GM18505 (cell line): ENCODE data around the gene PSORS1C1.
"Not testable (repeated sequence)": the region's sequence is repeated elsewhere in the genome, so short reads cannot be mapped to it uniquely, and the experiment has no call there.

Source experiments
- ATAC-seq: cut with Tn5 transposase; IDR thresholded peaks from one replicate; pipeline ENCODE4 v1.9.1; 2021; ENCODE audit not compliant: unreplicated experiment
- POLR2A ChIP-seq: IDR thresholded peaks from 4 replicates; pipeline ENCODE4 v1.6.1; 2011; ENCODE audit warnings: borderline replicate concordance; ENCODE audit not compliant: insufficient read depth, insufficient read length; ENCODE audit errors: extremely low read depth

Gene PSORS1C1

DNA sequence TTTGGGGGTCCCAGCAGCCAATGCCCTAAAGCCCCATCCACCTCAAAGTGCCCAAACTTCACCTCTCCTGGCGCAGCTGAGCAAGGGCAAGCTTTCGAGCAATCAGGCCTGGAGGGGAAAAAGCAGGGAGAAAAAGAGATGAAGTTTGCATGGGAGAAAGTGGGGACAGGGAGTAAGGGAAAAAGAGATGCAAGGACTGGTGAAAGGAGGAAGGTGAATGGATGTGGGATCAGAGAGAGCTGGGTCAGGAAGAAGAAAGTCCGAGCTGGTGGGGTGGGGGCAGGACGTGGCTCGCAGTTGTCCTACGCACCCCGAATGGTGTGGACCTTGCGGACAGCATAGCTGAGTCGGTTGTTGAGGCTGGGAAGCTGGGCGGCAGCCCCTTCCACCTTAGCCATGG lies 30.8 kb downstream of the PSORS1C1 start:
- no peak for TF ChIP-seq POLR2A
- no peak for ATAC-seq

DNA sequence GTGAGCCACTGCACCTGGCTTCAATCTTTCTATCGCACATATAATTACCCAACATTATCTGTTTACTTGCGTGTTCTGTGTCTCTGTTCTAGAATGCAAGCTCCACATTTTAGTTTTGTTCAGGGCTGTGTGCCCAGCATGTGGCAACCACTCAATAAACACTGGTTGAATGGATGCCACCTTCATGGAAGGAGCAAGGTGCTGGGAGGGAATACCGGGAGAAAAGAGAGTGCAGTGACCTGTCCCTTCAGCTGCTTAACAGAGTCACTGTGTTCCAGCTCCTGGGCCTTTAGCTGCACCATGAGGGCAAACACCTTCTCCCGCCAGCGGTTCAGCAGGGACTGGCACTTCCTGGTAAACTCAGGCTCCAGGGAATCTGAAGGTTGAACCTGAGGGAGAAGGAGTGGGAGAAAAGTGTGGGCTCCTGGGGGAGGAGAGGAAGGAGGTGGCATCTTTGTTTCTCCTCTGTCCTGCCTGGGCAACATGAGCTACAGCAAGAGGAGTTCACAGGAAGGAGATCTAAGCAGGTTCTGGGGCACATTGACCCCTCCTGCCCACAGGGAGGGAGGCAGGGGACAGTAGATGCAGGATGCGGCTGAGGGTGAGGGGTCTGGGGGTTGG lies 35.3 kb downstream of the PSORS1C1 start:
- TF ChIP-seq POLR2A = no peak
- no peak for ATAC-seq

DNA sequence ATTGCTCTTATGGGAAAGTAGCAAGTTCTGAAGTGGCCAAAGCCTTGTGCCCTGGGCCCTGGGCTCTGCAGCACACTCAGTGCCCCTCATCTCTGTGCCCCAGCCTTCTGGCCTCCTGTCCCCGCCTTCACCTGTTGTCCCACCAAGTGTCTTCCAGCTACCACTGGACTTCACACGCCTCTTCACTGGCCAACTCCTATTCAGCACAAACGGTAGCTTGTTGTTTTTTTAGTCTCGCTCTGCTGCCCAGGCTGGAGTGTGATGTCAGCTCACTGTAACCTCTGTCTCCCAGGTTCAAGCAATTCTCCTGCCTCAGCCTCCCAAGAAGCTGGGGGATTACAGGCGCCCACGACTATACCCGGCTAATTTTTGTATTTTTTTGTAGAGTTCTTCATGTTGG lies 38.2 kb downstream of the PSORS1C1 start:
- no peak for TF ChIP-seq POLR2A
- no peak for ATAC-seq

DNA sequence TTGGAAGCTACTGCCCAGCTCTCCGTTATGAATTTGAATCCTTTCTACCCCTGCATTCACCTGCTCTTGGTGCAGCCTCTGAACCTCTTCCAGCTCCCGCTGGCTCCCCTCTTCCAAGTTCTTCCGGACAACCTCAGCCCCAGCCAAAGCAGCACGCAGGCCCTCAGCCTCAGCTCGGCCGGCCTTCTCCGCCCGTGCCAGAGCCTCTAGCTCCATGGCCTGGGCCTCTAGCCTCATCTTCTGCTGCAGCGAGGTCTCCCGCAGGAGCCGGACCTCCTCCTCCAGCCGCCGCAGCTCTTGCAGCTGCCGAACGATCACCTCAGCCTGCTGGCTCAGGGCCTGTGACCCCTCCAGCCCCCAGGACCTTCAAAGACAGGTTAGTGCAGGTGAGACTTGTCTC lies 39.8 kb downstream of the PSORS1C1 start:
- no peak for ATAC-seq
- no peak for TF ChIP-seq POLR2A

DNA sequence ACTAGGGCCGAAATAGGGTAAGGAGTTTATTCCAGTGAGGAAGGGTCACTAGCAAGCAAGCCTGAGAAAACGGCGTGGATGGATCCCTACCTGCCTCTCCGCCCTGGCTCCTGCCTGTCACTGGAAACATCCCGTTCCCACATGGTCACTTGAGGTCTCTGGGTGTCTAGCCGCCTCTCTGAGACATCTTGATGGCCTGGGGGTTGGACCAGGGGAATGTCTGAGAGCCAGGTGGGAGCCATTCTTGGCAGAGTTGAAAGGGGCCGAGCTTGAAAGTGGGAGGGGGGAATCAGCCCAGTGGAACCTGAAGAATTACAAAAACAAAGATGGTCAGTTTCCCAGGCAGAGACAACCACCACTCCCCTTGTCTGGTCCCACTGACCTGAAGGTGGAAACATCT lies 42.0 kb downstream of the PSORS1C1 start:
- no peak for TF ChIP-seq POLR2A
- no peak for ATAC-seq

DNA sequence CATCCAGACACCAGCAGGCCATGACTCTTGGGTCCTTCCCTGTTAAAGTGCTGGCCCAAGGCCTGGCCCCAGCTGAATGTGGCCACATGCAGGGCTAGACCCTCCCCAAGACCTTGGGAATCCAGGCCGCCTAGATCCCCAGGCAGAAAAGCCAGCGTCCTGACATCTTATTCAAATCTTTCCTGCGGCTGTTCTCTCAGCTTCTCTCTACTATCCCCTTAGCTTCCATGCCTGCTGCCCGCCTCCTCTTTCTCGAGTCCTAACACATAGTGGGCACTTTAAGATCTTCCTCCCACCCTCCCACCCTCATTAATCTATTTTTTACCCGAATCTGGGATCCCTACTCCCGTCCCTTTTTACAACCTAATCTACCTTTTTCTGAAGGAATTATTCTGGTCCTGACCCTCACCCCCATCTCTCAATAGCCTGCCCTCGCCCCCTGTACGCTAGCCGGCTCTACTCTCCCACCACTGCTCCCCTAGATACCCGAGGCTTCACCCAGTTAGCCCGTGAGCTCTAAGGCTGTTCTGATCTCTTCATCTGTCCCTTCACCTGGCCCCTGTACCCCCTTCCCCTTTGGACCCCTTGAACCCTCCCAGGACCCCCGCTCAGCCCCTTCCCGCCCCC lies 43.0 kb downstream of the PSORS1C1 start, which contains the start of gene CCHCR1:
CCHCR1 (minus strand) TSS at position 290 of the 627 bp plus-strand sequence; CDS start at position 88, 202 bp downstream.
- no peak for TF ChIP-seq POLR2A
- no peak for ATAC-seq

DNA sequence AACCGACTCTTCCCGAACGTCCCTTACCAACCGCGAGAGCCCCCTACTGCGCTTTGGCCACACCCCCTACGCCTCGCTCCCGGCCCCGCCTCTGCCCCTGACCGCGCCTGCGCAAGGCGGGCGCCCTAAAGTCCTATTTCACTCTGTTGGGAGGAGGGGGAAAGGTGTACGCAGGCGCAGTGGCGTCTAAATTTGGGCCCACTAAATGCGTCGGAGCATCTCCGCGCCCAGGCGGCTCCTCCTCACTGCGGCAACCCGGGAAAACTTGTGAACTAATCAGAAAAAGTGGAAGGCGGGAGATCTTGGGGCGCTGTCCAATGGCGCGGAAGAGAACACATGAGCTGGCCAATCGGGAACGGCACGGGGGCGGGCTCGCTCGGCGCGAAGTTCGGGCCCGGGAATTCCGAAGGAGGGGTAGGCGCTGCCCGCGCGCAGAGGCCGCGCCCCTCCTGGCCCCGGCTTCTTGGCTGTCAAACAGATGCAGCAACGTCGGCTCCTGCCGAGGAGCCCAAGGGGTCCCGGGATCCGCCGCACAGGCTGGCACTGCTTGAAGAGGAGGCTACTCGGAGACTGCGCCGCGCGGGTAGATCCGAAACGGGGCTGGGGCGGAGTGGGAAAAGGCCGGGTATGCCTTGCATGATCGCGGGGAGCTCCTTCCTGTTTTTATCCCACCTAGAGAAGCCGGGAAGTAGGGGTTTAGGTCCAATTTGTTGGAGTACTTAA lies 43.7 kb downstream of the PSORS1C1 start, which contains the start of gene TCF19:
TCF19 (plus strand) TSS at position 450 of the 723 bp plus-strand sequence. CDS start 881 bp downstream, outside the sequence.
- peak; percentile 54 for TF ChIP-seq POLR2A
- ATAC-seq = peak; percentile 75

DNA sequence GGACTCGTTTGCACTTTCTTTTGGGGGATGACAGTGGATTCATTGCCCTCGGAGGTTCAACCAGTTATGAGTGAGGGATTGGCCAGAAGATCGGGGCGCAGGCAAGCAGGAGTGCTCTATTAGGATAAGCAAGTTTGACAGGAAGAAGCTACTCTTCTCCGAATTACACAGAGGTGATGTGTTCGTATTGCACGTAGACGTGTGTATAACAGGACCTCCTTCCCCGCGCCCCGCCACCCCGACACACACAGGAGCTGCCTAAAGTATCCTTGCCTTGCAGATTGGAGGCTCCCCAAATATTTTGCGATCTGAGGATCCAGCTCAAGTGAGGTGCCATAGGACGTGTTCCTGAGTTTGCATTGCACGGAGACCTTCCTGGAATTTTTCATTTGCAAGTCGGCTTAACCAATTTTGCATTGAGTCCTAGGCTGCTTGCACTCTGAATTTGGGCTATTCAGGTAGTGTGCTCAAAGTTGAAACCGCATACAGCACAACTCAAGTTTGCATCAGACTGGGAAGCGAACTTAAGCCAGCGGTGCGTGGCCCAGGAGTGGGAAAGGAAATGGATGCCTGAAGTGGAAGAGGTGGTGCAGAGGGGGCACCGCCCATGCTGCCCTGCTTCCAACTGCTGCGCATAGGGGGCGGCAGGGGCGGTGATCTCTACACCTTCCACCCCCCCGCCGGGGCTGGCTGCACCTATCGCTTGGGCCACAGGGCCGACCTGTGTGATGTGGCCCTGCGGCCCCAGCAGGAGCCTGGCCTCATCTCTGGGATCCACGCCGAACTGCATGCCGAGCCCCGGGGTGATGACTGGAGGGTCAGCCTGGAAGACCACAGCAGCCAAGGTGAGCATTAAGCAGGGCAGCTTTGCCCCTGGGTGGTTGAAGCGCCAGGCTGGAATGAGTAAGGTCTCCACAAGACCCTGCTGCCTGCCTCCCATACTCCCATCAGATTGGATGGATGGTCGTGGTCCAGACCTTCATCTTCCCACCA lies 44.6 kb downstream of the PSORS1C1 start:
- no peak for ATAC-seq
- no peak for TF ChIP-seq POLR2A

DNA sequence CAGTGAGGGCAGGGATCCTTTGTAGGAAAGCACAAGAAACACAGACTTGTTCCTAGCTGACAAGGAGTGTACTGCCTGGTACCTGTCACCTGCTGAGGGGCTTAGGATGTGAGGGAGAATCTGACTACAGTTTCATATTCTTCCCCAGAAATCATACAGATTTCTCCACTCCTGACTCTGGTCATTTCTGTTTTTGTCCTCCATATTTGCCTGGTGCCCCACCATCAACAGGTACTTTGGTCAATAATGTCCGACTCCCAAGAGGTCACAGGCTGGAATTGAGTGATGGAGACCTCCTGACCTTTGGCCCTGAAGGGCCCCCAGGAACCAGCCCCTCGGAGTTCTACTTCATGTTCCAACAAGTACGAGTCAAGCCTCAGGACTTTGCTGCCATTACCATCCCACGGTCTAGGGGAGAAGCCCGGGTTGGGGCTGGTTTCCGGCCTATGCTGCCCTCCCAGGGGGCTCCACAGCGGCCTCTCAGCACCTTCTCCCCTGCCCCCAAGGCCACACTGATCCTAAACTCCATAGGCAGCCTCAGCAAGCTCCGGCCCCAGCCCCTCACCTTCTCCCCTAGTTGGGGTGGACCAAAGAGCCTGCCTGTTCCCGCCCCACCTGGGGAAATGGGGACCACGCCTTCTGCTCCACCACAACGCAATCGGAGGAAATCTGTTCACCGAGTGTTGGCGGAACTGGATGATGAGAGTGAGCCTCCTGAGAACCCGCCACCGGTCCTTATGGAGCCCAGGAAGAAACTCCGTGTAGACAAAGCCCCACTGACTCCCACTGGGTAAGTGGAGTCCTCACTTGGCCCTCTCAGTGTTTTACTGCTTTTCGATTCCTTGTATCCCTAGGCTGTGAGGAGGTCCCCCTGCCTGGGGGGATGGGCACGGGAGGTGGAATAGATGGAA lies 46.9 kb downstream of the PSORS1C1 start:
- no peak for TF ChIP-seq POLR2A
- no peak for ATAC-seq

DNA sequence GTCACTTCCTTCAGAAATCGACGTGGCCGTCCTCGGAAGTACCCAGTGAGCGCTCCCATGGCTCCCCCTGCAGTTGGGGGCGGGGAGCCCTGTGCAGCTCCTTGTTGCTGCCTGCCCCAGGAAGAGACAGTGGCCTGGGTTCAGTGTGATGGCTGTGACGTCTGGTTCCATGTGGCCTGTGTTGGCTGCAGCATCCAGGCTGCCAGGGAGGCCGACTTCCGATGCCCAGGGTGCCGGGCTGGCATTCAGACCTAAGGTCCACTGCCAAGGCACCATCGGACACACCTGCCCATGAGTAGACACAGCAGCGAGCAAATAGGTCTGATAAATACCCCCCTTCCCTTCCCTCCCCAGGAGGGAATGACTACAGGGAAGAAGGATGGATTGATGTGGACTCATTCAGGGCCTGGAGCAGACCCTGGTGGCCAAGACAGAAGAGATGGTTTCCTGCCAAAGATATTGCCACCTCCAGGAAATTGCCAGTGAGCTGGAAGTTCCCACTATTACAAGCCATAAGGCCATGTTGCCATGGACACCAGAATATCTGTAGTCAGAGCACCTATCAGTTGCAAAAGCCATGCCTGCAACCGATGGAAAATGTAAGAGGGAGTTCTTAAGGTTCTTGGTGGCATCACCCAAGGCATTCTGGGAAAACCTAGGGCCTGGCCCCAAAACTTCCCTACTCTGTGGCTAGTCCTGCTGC lies 48.0 kb downstream of the PSORS1C1 start:
- TF ChIP-seq POLR2A = no peak
- no peak for ATAC-seq

DNA sequence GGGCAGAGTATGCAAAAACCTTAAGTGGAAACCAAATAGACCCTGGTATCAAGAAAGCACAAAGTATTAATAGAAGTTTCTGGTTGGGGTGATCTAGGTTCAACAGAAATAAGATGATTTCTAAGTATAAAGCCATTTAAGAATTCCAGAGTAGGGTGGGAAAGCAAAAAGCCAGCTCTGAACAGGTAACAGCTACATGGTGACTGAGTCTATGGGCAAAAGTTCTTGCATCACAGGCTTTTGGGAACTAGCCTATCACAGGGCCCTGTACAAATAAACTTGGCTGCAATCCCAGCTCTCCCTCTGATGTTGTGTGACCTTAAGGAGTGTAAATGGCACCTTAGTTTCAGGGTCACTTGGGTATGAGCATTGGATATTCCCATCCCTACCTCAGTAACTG lies 49.3 kb downstream of the PSORS1C1 start:
- no peak for ATAC-seq
- TF ChIP-seq POLR2A = no peak

DNA sequence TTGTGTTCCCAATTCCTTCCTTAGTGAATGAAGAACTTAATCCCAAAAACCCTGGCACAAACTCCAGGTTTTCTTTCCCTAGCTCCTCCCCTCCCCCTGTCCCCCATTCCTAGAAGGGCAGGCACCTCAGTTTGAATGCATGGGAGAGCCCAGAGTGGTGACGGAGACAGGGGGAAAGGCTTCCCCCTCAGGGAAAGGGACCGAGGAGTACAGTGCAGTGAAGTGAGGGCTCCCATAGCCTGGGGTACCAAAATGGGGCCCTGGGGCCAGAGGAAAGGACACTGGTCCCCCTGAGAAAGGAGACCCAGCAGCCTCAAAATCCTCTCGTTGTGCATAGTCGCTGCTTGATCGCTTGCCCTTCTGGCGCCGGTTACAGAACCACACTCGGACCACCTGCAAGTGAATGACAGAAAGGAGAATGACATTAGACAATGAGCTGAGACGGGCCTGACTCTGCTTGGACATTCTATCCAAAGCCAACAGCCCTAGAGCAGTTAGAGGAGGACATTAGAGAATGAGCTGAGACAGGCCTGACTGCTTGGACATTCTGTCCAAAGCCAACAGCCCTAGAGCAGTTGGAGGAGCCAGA lies 50.0 kb downstream of the PSORS1C1 start:
- not testable (repeated sequence) for ATAC-seq
